ENCODE data around the gene STRIP1.

The STRIP1 gene

GRCh38 chr1:110050602-110051261, 16.3 kb downstream of the STRIP1 start:
- no peak for DNase-seq (ENCODE audit: low read depth in 4 of 4, low spot score in 1 of 4)

- no peak for DNase-seq (ENCODE audit: low read depth in 4 of 4, low spot score in 1 of 4)
Observed at GRCh38 chr1:110051262-110051648, 16.8 kb downstream of the STRIP1 start.

- DNase-seq (ENCODE audit: low read depth in 4 of 4, low spot score in 1 of 4): peak in 3 of 4 experiments; percentile 54 to 64 (median 59)
Observed at GRCh38 chr1:110053552-110054428, 19.4 kb downstream of the STRIP1 start.

DNA sequence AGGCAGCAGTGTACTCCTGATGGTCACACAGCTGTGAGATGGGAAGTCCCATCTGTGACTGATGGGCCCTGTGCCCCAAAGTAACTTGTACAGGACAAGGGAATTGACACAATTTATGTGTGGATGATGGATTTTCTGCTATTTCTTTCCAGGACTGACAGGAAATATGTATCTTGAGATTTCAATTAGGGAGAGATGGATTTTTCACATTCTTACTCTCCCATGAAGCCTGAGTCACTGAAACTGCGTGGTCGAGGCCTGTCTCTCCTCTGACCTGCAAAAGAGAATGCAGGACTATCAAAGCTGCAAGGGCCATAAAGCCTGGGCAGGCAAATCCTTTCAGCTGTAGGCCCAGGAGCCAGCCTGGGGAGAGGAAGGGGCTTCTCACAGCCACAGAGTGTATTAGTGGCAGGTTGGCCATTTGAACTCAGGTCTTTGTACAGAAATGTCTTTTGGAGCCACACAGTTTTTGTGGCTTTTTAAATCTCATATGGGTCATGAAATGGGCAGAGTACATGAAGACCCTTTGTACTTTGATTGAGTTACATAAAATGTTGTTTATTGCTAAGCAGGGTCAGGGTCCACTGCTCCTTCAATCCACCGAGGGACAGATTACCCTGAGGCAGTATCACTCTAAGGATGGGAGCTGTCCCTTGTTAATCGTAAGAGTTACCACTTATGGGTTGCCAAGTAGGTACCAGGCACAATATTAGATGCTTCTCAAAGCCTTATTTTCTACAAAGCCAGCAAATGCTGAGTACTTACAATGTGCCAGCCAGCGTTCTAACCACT, 21.3 kb downstream of the STRIP1 start:
- DNase-seq (ENCODE audit: low read depth in 4 of 4, low spot score in 1 of 4): no peak

DNA sequence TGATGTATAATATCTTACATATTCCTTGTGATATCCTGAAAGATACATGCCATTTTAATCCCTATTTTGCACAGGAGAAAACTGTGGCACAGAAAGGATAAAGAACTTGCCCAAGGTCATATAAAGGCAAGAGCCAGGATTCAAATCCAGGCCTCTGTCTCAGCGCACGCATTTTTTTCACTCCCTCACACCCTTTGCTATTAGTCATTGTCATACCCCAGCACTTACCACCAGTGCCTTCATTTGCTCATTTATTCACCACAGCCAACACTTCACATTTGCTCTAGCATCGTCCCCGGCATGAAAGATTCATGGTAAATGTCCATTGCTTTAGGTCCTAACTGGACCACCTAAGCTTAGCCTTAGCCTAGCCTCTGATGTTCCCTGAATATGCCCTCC, 21.9 kb downstream of the STRIP1 start:
- no peak for DNase-seq (ENCODE audit: low read depth in 4 of 4, low spot score in 1 of 4)

GRCh38 chr1:110056776-110057175, 22.4 kb downstream of the STRIP1 start:
- DNase-seq (ENCODE audit: low read depth in 4 of 4, low spot score in 1 of 4): no peak

DNA sequence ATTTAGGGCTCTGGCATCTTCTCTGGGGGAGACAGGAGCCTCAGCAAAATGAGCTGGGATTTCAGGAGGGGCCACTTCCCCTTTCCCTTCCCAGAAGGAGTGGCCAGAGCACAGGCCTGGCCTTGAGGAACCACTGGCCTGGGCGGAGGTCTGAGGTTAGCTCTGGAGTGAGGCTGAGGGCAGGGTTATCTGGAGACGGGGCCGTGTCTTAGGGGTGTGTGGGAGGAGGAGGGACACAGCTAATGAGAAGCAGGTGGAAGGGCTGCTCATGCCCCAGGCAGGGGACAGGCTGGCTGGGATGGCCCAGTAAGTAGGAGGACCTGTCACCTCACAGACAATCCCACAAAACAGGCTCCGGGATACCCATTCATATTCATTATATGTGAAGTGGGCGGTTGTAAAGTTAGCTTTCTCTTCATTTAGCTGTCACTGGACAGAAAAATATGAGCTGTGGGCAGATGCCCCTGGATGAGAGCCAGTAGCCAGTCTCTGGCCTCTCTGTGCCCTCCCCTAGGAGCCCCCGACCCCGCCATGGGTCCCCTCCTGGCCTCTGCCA, 23.6 kb downstream of the STRIP1 start:
- no peak for DNase-seq (ENCODE audit: low read depth in 4 of 4, low spot score in 1 of 4)

- DNase-seq (ENCODE audit: low read depth in 4 of 4, low spot score in 1 of 4): no peak
Observed at GRCh38 chr1:110058591-110058990, 24.2 kb downstream of the STRIP1 start.

DNA sequence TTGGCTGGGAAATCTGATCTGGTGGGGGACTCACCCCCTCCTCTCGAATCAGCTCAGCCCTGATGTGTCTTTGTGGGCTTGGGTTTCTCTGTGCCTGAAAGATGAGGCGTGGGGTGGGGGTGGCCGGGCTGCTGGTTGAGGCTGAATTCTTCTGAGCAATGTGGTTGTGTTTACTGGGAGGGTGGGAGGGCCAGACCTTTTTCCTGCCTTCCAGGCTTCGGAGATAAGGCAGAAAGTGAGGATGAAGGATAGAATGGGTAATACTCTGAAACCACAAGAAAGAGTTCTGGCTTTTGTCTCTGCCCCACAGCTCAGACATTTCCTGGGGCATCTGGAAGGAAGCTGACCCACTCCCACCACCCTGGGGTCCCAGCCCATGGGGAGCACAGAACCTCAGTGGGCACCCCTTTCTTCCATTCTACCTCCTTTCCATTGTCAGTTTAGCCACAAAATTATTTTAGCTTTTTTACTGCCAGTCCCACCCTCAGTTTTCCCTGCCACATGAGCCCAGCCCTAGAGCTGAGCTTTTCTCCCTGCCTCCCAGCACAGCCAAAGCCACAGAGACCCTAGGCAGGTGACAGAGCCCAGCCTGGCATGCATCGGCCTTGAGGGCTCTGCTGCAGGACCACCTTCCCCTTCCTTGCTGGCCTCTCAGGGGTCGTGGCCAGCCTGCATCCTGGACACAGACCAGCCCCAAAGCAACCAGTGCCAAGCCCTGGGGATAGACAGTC, 24.9 kb downstream of the STRIP1 start:
- no peak for DNase-seq (ENCODE audit: low read depth in 4 of 4, low spot score in 1 of 4)

DNA sequence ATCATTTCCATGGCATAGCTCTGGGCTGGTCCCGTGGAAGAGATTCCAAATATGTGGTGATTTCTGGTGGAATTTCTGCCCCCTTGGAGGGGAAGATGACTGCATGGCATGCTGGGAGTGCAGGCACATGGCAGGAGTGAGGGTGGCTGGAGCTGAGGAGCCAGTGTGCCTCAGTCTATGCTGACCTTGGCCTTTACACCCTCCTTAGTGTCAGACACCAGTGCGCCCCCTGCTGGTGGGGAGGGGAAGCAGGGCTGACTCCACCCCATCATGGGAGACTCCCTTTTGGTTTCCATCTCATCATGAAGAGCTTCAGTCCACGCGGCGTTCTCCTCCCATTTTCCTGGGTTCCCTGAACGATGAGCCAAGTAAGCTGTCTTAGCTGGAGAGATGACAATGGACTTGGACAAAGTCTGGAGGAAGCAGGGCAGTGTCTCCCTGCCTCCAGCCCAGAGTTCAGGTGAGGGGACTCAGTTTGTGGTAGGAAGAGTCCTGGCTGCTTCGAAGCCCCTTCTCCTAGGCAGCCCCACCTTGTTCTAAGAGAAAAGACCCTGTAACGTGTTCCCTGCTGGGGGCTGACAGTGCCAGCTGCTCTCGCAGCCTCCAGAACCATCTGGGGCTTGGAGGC, 25.7 kb downstream of the STRIP1 start:
- DNase-seq (ENCODE audit: low read depth in 4 of 4, low spot score in 1 of 4): peak; percentile 62 to 67 (median 64)

DNA sequence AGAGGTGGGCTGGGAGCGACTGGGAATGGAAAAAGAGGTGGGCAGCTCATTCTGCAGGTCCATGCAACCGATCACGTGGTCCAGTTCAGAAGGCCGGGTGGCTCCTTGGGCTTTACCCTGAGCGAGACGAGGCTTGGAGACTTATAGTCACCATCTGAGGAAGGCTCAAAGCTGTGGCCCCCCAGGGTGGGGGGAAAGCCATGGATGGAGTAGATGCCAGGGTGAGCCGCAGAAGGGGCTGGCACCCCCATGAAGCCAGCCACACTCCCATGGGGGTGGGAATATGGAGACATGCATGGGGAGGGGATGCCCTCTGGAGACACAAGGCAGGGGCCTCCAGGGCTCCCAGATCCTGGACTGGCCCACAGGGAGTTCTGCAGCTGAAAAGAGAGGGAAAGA, 26.2 kb downstream of the STRIP1 start:
- no peak for DNase-seq (ENCODE audit: low read depth in 4 of 4, low spot score in 1 of 4)

DNA sequence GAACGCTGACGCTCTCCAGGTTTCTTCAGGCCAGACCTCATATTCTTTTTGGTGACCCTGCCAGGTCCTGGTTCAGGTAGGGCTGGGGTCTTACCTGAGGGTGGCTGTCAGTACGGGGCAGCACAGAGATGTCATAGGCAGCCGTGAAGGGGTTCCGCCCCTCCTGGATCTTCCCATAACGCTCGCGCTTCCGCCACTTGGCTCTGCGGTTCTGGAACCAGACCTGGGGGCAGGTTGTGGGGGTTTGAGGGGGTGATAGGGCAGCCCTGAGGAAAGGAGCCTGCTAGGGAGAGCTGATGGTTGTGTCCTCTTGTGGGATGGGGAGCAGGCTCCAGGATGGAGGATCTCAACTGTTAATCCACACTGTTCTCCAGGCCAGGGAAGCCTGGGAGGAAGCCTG, 26.9 kb downstream of the STRIP1 start:
- no peak for DNase-seq (ENCODE audit: low read depth in 4 of 4, low spot score in 1 of 4)

- no peak for DNase-seq (ENCODE audit: low read depth in 4 of 4, low spot score in 1 of 4)
Observed at GRCh38 chr1:110062612-110063011, 28.2 kb downstream of the STRIP1 start.

- DNase-seq (ENCODE audit: low read depth in 4 of 4, low spot score in 1 of 4): no peak
Observed at GRCh38 chr1:110063781-110064180, 29.4 kb downstream of the STRIP1 start.

- no peak for DNase-seq (ENCODE audit: low read depth in 4 of 4, low spot score in 1 of 4)
Observed at GRCh38 chr1:110064576-110065337, 30.3 kb downstream of the STRIP1 start.

GRCh38 chr1:110065841-110066240, 31.4 kb downstream of the STRIP1 start:
- DNase-seq (ENCODE audit: low read depth in 4 of 4, low spot score in 1 of 4): no peak

GRCh38 chr1:110067479-110067892, 33.1 kb downstream of the STRIP1 start:
- no peak for DNase-seq (ENCODE audit: low read depth in 4 of 4, low spot score in 1 of 4)

DNA sequence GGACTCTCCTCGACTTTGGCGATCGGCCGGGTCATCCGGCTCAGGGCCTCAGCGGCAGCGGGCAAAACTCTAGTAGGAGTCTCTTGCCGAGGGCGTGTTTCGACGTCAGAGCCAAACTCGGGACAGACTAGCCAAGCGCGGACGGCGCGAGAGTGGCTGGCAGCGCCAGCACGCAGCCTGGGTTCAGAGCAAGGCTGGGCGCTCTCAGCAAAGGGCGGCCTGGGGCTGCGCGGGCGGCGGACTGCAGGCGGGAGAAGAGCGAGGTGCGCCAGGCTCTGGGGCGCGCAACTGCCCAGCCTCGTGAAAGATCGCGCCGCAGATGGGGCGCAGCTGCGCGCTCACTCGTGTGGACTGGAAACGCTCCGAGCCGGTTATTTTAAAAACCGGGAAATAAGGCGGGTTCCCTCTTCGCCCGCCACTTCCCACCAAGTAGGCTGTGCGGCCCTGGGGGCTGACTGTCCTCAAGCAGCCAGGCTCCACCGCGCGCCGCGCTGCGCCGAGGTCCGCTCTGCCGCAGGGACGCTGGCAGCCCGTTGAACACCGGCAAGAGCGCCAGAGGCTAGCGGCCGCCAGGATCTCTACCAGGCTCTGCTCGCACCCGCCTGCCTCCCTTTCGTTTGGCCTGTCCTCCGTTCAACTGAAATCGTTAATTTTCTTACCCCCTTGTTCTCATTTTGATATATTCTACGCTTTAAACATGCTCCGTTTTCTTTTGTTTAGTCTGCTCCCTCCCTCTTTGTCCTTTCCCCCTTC, 33.6 kb downstream of the STRIP1 start:
- DNase-seq (ENCODE audit: low read depth in 4 of 4, low spot score in 1 of 4): no peak
